ENCODE results near the gene CT47C1. TPM values are rescaled to one million over a fixed set of nuclear protein-coding genes. Genes with fewer than 3 reads are reported as not detected.

CT47C1 gene
- total and polyA plus RNA-seq, 2 donors (not counting 1 experiment from before 2014, with no cell fraction given) = not detected

DNA sequence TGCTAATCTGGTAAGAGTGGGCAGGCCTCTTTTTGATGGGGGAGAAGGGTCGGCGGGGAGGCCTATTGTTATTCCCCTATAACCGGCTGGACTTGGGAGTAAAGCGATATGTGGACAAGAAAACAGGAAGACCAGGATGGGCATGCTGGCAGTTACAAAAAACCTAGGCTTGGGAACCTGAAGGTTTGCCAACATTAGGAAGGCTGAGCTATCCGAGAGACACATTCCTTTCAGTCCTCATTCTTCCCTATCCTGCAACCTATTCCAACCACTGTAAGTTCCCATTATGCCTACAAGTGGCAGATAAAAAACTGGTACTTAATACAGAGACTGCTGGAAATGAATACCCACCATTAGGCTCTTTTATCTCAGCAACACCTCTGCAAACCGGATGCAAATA is 32.4 kb upstream of the CT47C1 start:
- Mint-ChIP-seq H3K4me1 (no peaks in the 10 kb centered on the region), H3K27ac (no peak overlapping the region), H3K27me3 (no peaks in the 10 kb centered on the region), H3K4me3 (no peak overlapping the region), H3K9me3 (ENCODE audit: insufficient read depth) (no peaks in the 10 kb centered on the region)
- H3K4me3 ChIP-seq (ENCODE audit: control extremely low read depth in 1 of 5, extremely low read depth in 1 of 5, insufficient read depth in 1 of 5, low read depth in 2 of 5, low read length in 4 of 5) = no peak overlapping the region
- no peaks in the 10 kb centered on the region for H3K36me3 ChIP-seq (replicated peaks in 1 of 2; ENCODE audit: control extremely low read depth in 1 of 2, control insufficient read depth in 1 of 2, extremely low read depth in 1 of 2, insufficient read depth in 2 of 2, low read length in 1 of 2)
- ChIA-PET CTCF (no interaction called here), POLR2A (no interaction called here)
- intact Hi-C loops (cut with micrococcal nuclease) = no loop called here
- no peaks in the 10 kb centered on the region for H3K27me3 ChIP-seq (replicated peaks in 1 of 4; ENCODE audit: control extremely low read depth in 1 of 4, control insufficient read depth in 3 of 4, insufficient read depth in 4 of 4, low read length in 3 of 4)
- no peak overlapping the region for H3K4me2 ChIP-seq (replicated peaks; ENCODE audit: low read depth, low read length, poor library complexity, severe bottlenecking)
- no peak overlapping the region for H3K9ac ChIP-seq (ENCODE audit: low read length)
- H3K9me3 ChIP-seq (ENCODE audit: control extremely low read depth in 1 of 3, control insufficient read depth in 2 of 3, insufficient read depth in 1 of 3, low read length in 2 of 3) = no peaks in the 10 kb centered on the region
- WGBS (ENCODE audit: insufficient coverage) = 100% methylated on average over 3 of the region's 6 CpGs
- TF ChIP-seq, protein P1, sequence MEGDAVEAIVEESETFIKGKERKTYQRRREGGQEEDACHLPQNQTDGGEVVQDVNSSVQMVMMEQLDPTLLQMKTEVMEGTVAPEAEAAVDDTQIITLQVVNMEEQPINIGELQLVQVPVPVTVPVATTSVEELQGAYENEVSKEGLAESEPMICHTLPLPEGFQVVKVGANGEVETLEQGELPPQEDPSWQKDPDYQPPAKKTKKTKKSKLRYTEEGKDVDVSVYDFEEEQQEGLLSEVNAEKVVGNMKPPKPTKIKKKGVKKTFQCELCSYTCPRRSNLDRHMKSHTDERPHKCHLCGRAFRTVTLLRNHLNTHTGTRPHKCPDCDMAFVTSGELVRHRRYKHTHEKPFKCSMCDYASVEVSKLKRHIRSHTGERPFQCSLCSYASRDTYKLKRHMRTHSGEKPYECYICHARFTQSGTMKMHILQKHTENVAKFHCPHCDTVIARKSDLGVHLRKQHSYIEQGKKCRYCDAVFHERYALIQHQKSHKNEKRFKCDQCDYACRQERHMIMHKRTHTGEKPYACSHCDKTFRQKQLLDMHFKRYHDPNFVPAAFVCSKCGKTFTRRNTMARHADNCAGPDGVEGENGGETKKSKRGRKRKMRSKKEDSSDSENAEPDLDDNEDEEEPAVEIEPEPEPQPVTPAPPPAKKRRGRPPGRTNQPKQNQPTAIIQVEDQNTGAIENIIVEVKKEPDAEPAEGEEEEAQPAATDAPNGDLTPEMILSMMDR (IDR thresholded peaks at IDR 0.05) = no peak
- TF ChIP-seq EZH2 (IDR thresholded peaks at IDR 0.05; ENCODE audit: borderline replicate concordance, insufficient read depth, low read depth, low read length, poor library complexity, severe bottlenecking) = no peak
- H2AFZ ChIP-seq (ENCODE audit: insufficient read depth, low read depth, low read length, poor library complexity, severe bottlenecking) = no peak overlapping the region
- DNase-seq = no peak
- no peak for ATAC-seq (ENCODE audit: low read depth)
- H3K79me2 ChIP-seq (ENCODE audit: control insufficient read depth, insufficient read depth, low read length) = no peaks in the 10 kb centered on the region
- H4K20me1 ChIP-seq (ENCODE audit: control insufficient read depth, insufficient read depth, low read length, poor library complexity, severe bottlenecking) = no peaks in the 10 kb centered on the region
- H3K4me1 ChIP-seq (ENCODE audit: control insufficient read depth in 2 of 2, insufficient read depth in 2 of 2, low read length in 2 of 2) = no peaks in the 10 kb centered on the region
- no peak overlapping the region for H3K27ac ChIP-seq (ENCODE audit: low read length in 2 of 2)

DNA sequence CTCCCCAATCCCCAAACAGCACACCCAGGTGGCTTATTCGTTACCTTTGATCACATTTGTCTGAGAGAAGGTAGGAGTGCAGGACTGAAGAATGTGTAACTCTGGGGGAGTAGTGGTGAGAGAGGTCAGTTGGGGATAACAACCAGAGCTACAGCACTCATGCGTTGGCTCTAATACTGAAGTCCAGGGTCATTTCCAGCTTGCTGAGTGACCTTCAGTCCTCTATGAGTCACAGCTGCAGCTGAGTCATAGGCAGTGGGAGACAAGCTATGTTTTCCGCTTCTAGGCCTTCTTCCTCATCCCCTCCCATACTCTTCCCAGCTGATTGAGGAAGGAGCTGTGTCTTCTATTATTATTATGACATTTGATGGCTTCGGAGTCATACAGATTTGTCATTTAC is 31.6 kb upstream of the CT47C1 start:
- ChIA-PET CTCF (no interaction called here), POLR2A (no interaction called here)
- Histone ChIP-seq H3K9ac (ENCODE audit: low read length) (no peak overlapping the region), H3K36me3 (replicated peaks in 1 of 2; ENCODE audit: control extremely low read depth in 1 of 2, control insufficient read depth in 1 of 2, extremely low read depth in 1 of 2, insufficient read depth in 2 of 2, low read length in 1 of 2) (no peaks in the 10 kb centered on the region), H3K9me3 (ENCODE audit: control extremely low read depth in 1 of 3, control insufficient read depth in 2 of 3, insufficient read depth in 1 of 3, low read length in 2 of 3) (no peaks in the 10 kb centered on the region), H3K4me1 (ENCODE audit: control insufficient read depth in 2 of 2, insufficient read depth in 2 of 2, low read length in 2 of 2) (no peaks in the 10 kb centered on the region), H3K4me3 (ENCODE audit: control extremely low read depth in 1 of 5, extremely low read depth in 1 of 5, insufficient read depth in 1 of 5, low read depth in 2 of 5, low read length in 4 of 5) (no peak overlapping the region), H2AFZ (ENCODE audit: insufficient read depth, low read depth, low read length, poor library complexity, severe bottlenecking) (no peak overlapping the region), H3K27me3 (replicated peaks in 1 of 4; ENCODE audit: control extremely low read depth in 1 of 4, control insufficient read depth in 3 of 4, insufficient read depth in 4 of 4, low read length in 3 of 4) (no peaks in the 10 kb centered on the region), H3K27ac (ENCODE audit: low read length in 2 of 2) (no peak overlapping the region), H4K20me1 (ENCODE audit: control insufficient read depth, insufficient read depth, low read length, poor library complexity, severe bottlenecking) (no peaks in the 10 kb centered on the region), H3K4me2 (replicated peaks; ENCODE audit: low read depth, low read length, poor library complexity, severe bottlenecking) (no peak overlapping the region), H3K79me2 (ENCODE audit: control insufficient read depth, insufficient read depth, low read length) (no peaks in the 10 kb centered on the region)
- H3K27ac Mint-ChIP-seq = no peak overlapping the region
- DNase-seq = no peak
- no peak overlapping the region for H3K4me3 Mint-ChIP-seq
- H3K27me3 Mint-ChIP-seq = no peaks in the 10 kb centered on the region
- 100% methylated on average over 1 of the region's 4 CpGs for WGBS (ENCODE audit: insufficient coverage)
- intact Hi-C loops (cut with micrococcal nuclease) = no loop called here
- TF ChIP-seq EZH2 (IDR thresholded peaks at IDR 0.05; ENCODE audit: borderline replicate concordance, insufficient read depth, low read depth, low read length, poor library complexity, severe bottlenecking) = no peak
- TF ChIP-seq, protein P1 (IDR thresholded peaks at IDR 0.05) = no peak
- no peak for ATAC-seq (ENCODE audit: low read depth)
- no peaks in the 10 kb centered on the region for H3K4me1 Mint-ChIP-seq
- no peaks in the 10 kb centered on the region for H3K9me3 Mint-ChIP-seq (ENCODE audit: insufficient read depth)

Data from B cell (primary cell).